Cardiac muscle cell (in vitro differentiated cells and primary cell): ENCODE data around the gene COX6A1. TPM values are rescaled to one million over a fixed set of nuclear protein-coding genes. Genes with fewer than 3 reads are reported as not detected.

Experiments used
- DNase-seq, 2 donors: peaks; one replicate each; pipeline versions ENCODE4 v3.0.0 to v3.0.0-alpha.2; 2010 to 2017; ENCODE audit warnings: low read depth in 1 of 2, low spot score in 1 of 2
- H3K27ac ChIP-seq: fragments of 200-600 bp; sonication (generic); 2 replicates; pipeline ENCODE4 v1.5.1; 2016
- H3K27me3 ChIP-seq: fragments of 200-600 bp; sonication (generic); 2 replicates; pipeline ENCODE4 v1.6.0; 2016; ENCODE audit warnings: control low read depth
- H3K36me3 ChIP-seq: fragments of 200-600 bp; sonication (generic); 2 replicates; pipeline ENCODE4 v1.5.1; 2016; ENCODE audit warnings: control low read depth
- H3K4me1 ChIP-seq: fragments of 200-600 bp; sonication (generic); 2 replicates; pipeline ENCODE4 v1.8.1; 2017; ENCODE audit warnings: low read depth, mild to moderate bottlenecking, mixed run types
- H3K4me3 ChIP-seq: fragments of 200-600 bp; sonication (generic); 2 replicates; pipeline ENCODE4 v1.5.1; 2016; ENCODE audit warnings: mild to moderate bottlenecking
- H3K9me3 ChIP-seq: fragments of 200-600 bp; sonication (generic); 2 replicates; pipeline ENCODE4 v1.5.1; 2017; ENCODE audit warnings: low read depth, mild to moderate bottlenecking, control low read depth
- CTCF ChIP-seq: IDR thresholded peaks from 2 replicates; pipeline ENCODE4 v1.5.1; 2012; ENCODE audit warnings: low read depth, mild to moderate bottlenecking, low read length
- polyA plus RNA-seq: library from polyadenylated mRNA; unstranded; fragments of >200 nt; fragmentation: Nextera tagmentation; extraction: Ambion mirVana; gene quantifications from 2 replicates; pipeline ENCODE4 v1.2.1, GENCODE V29; 2016
- total RNA-seq: library from RNA; depleted of rRNA; stranded (reverse); fragments of >200 nt; gene quantifications from 2 replicates; pipeline ENCODE4 v1.2.3, GENCODE V29; 2016

The COX6A1 gene
- total and polyA plus RNA-seq, 2 experiments from 2014 or later = 759 to 1,511 TPM

DNA sequence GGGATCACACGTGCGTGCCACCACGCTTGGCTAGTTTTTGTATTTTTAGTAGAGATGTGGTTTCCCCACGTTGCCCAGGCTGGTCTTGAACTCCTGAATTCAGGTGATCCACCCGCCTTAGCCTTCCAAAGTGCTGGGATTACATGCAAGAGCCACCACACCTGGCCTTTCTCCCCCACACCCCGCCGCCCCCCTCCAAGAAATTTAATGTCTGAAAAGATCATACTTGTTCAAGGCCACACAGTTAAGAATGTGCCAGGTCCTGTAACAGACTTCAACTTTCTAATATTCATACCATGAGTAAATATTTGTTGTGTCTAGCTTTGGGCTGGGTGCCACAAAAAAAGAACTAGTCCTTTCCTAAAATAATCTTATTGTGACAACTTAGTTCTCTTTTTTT, 17.4 kb downstream of the COX6A1 start:
- peaks cover 37% of the 10 kb centered on the region for H3K36me3 ChIP-seq
- H3K27ac ChIP-seq = no peak overlapping the region
- H3K4me1 ChIP-seq = no peaks in the 10 kb centered on the region
- no peaks in the 10 kb centered on the region for H3K9me3 ChIP-seq
- DNase-seq = no peak
- no peak for TF ChIP-seq CTCF
- no peaks in the 10 kb centered on the region for H3K27me3 ChIP-seq
- H3K4me3 ChIP-seq = no peak overlapping the region

- H3K9me3 ChIP-seq = no peaks in the 10 kb centered on the region
- TF ChIP-seq CTCF = peak; percentile 31
- DNase-seq = peak in 1 of 2 donors; percentile 6
- no peak overlapping the region for H3K4me3 ChIP-seq
- H3K27ac ChIP-seq = no peak overlapping the region
- H3K36me3 ChIP-seq = peaks cover 52% of the 10 kb centered on the region
- no peaks in the 10 kb centered on the region for H3K27me3 ChIP-seq
- no peaks in the 10 kb centered on the region for H3K4me1 ChIP-seq
Observed at GRCh38 chr12:120457133-120457532, 19.2 kb downstream of the COX6A1 start.

DNA sequence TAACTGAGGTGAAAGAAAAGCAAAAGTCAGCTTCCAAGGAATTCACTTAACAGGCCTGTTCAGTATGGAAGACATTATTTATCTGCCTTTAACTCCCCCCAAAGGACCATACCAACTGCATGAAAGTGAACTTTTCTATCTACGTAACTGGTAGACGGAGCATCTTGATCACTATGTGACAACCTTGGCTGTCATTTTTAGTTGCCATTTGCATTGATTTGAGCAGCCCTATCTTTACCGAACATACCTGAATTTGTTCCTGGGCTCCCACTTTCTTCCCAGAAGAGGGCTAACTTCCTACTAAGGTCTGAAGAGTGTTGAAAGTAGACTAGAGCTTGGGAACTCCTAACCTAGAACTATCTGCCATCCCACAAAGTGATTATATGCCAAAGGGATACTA, 22.2 kb downstream of the COX6A1 start:
- Histone ChIP-seq H3K36me3 (peaks cover 71% of the 10 kb centered on the region), H3K27me3 (no peaks in the 10 kb centered on the region), H3K9me3 (no peaks in the 10 kb centered on the region), H3K4me3 (no peak overlapping the region), H3K27ac (no peak overlapping the region), H3K4me1 (no peaks in the 10 kb centered on the region)
- TF ChIP-seq CTCF = no peak
- DNase-seq = no peak

DNA sequence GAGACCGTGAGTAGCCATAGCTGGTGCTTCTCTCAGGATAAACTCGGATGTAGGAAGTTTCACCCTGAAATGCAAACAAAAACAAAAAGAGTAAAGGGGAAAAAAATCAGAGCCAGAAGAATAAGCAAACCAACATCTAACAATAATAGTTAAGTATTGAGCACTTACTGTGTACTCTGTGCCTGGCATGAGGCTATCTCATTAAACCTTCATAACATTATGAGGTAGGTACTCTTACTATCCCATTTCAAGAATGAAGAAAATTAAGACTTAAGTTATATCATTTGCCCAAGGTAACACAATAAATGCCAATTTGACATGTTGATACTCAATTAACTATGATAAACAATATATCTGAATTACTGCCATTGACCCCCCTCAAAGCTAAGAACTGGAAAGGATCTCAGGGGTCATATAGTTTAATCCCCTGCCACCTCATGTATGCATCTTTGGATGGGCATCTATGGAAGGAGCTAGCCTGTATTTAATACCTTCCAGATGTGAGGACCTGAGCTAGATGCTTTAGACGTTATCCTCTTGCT, 24.3 kb downstream of the COX6A1 start:
- Histone ChIP-seq H3K9me3 (no peaks in the 10 kb centered on the region), H3K27me3 (no peaks in the 10 kb centered on the region), H3K36me3 (peaks cover 79% of the 10 kb centered on the region), H3K4me1 (no peaks in the 10 kb centered on the region), H3K27ac (no peak overlapping the region), H3K4me3 (no peak overlapping the region)
- TF ChIP-seq CTCF = no peak
- no peak for DNase-seq

DNA sequence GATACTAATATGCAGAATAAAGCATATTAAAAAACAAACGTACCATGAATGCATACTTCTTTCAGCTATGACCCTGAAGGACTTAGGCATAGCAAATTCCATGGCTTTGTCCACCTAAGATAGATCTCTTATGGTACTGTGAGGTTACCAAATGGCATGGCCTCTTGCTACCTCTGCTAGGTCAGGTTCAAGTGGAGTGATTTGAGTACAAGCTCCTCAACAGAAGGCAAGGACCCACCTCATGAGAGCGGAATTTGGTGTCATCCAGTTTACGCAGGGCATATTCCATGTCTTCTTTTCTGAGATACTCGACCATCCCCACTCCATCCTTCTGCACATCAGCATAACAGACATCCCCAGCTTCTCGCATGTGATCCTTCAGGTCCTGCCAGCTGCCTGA, 25.8 kb downstream of the COX6A1 start:
- H3K27me3 ChIP-seq = no peaks in the 10 kb centered on the region
- DNase-seq = no peak
- TF ChIP-seq CTCF = no peak

GRCh38 chr12:120465756-120466155, 27.8 kb downstream of the COX6A1 start:
- peaks cover 57% of the 10 kb centered on the region for H3K36me3 ChIP-seq
- no peak overlapping the region for H3K4me3 ChIP-seq
- TF ChIP-seq CTCF = no peak
- no peaks in the 10 kb centered on the region for H3K9me3 ChIP-seq
- no peak overlapping the region for H3K27ac ChIP-seq
- DNase-seq = no peak
- H3K4me1 ChIP-seq = peaks cover 4% of the 10 kb centered on the region
- H3K27me3 ChIP-seq = no peaks in the 10 kb centered on the region

More for the DNA sequence above, 25.8 kb downstream of the COX6A1 start:
- H3K4me1 ChIP-seq = peaks cover 4% of the 10 kb centered on the region
- H3K9me3 ChIP-seq = no peaks in the 10 kb centered on the region
- H3K36me3 ChIP-seq = peaks cover 75% of the 10 kb centered on the region
- no peak overlapping the region for H3K4me3 ChIP-seq
- no peak overlapping the region for H3K27ac ChIP-seq
